Pons (tissue), 1 donor: Measurements from ENCODE around the gene ZNF236.

ENCODE experiments used
- DNase-seq: peaks from one replicate; pipeline ENCODE4 v3.0.0-alpha.2; 2016; ENCODE audit warnings: low spot score

The ZNF236 gene

GRCh38 chr18:76973520-76974266 is 151.3 kb downstream of the ZNF236 start:
- DNase-seq, result no peak

GRCh38 chr18:76974386-76974785 is 152.0 kb downstream of the ZNF236 start:
- DNase-seq, result no peak

GRCh38 chr18:76975577-76976110 is 153.3 kb downstream of the ZNF236 start:
- no peak for DNase-seq

GRCh38 chr18:76977108-76977621 is 154.8 kb downstream of the ZNF236 start:
- DNase-seq, result peak; percentile 35

GRCh38 chr18:76977684-76978232 is 155.4 kb downstream of the ZNF236 start:
- DNase-seq, result no peak

- peak; percentile 17 for DNase-seq
Measured at GRCh38 chr18:76978616-76979015, 156.3 kb downstream of the ZNF236 start.

GRCh38 chr18:76979111-76979751 is 156.9 kb downstream of the ZNF236 start:
- DNase-seq, result peak; percentile 29

- DNase-seq, result no peak
Measured at GRCh38 chr18:76979906-76980305, 157.5 kb downstream of the ZNF236 start.

GRCh38 chr18:76980663-76981395 is 158.5 kb downstream of the ZNF236 start:
- peak; percentile 30 for DNase-seq

GRCh38 chr18:76981396-76981968 is 159.1 kb downstream of the ZNF236 start:
- peak; percentile 24 for DNase-seq

- DNase-seq, result no peak
Measured at GRCh38 chr18:76982038-76982437, 159.7 kb downstream of the ZNF236 start.

GRCh38 chr18:76982841-76983583 is 160.7 kb downstream of the ZNF236 start:
- no peak for DNase-seq

- DNase-seq, result peak; percentile 69
Measured at GRCh38 chr18:76983613-76984051, 161.3 kb downstream of the ZNF236 start.

GRCh38 chr18:76984193-76985155 is 162.1 kb downstream of the ZNF236 start:
- DNase-seq, result peak; percentile 22

GRCh38 chr18:76985156-76985950 is 163.0 kb downstream of the ZNF236 start:
- DNase-seq, result peak; percentile 14

GRCh38 chr18:76985951-76986236 is 163.5 kb downstream of the ZNF236 start:
- no peak for DNase-seq

- peak; percentile 29 for DNase-seq
Measured at GRCh38 chr18:76986406-76986805, 164.0 kb downstream of the ZNF236 start.

- peak; percentile 74 for DNase-seq
Measured at GRCh38 chr18:76988031-76988826, 165.9 kb downstream of the ZNF236 start.
